Spleen (tissue), 11 donors: Measurements from ENCODE around the gene LRRC4C. TPM values are rescaled to one million over a fixed set of nuclear protein-coding genes. Genes with fewer than 3 reads are reported as not detected.
A peak's percentile ranks its signal among the peaks of the same experiment; 100 is the strongest.

Experiments used
- DNase-seq: peaks from one replicate; pipeline ENCODE4 v3.0.0-alpha.2; 2020
- H3K27ac ChIP-seq, 8 donors: fragments of 200-600 bp; sonication (generic) in 7 of 8; 1 replicate in 4 of 8; 2 replicates in 4 of 8; pipeline versions ENCODE4 v1.5.0 to v1.8.0; 2016 to 2021; ENCODE audit warnings: inconsistent platforms in 4 of 8, mild to moderate bottlenecking in 4 of 8, moderate library complexity in 1 of 8
- H3K27me3 ChIP-seq, 7 donors: fragments of 200-600 bp; sonication (generic) in 6 of 7; replicated peaks in 1 of 7; 1 replicate in 4 of 7; 2 replicates in 3 of 7; pipeline versions ENCODE4 v1.5.0 to v1.8.0; 2016 to 2021; ENCODE audit warnings: inconsistent platforms in 3 of 7, mild to moderate bottlenecking in 1 of 7
- H3K36me3 ChIP-seq, 6 donors: fragments of 200-600 bp; sonication (generic) in 5 of 6; 1 replicate in 4 of 6; 2 replicates in 2 of 6; pipeline versions ENCODE4 v1.5.0 to v1.8.0; 2016 to 2021; ENCODE audit warnings: inconsistent platforms in 2 of 6
- H3K4me1 ChIP-seq, 6 donors: fragments of 200-600 bp; sonication (generic) in 5 of 6; 1 replicate in 3 of 6; 2 replicates in 3 of 6; pipeline versions ENCODE4 v1.5.0 to v1.8.0; 2016 to 2021; ENCODE audit warnings: inconsistent platforms in 3 of 6
- H3K4me3 ChIP-seq, 8 donors: fragments of 200-600 bp; sonication (generic) in 7 of 8; 1 replicate in 4 of 8; 2 replicates in 4 of 8; pipeline versions ENCODE4 v1.5.0 to v1.8.0; 2016 to 2021; ENCODE audit warnings: inconsistent platforms in 4 of 8, mild to moderate bottlenecking in 4 of 8, moderate library complexity in 2 of 8
- H3K9me3 ChIP-seq, 8 donors: fragments of 200-600 bp; sonication (generic) in 7 of 8; 1 replicate in 4 of 8; 2 replicates in 4 of 8; pipeline versions ENCODE4 v1.5.0 to v1.8.0; 2016 to 2021; ENCODE audit warnings: inconsistent platforms in 4 of 8
- POLR2A ChIP-seq, 3 donors: fragments of 450-650 bp; IDR thresholded peaks; one replicate each; pipeline ENCODE4 v1.5.1; 2017; ENCODE audit warnings: antibody characterized with exemption in 3 of 3, mild to moderate bottlenecking in 1 of 3
- POLR2AphosphoS5 ChIP-seq, 3 donors: sonication (generic); formaldehyde crosslinking; IDR thresholded peaks; one replicate each; pipeline ENCODE4 v1.5.1; 2017; ENCODE audit warnings: antibody characterized with exemption in 3 of 3
- WGBS, 5 donors: extraction: QIAGEN DNeasy Blood & Tissue Kit in 3 of 5; methylation state at CpG; one replicate each; pipeline versions ENCODE4 v1.1.5 to v1.1.7; 2013 to 2018; 5-methylcytosine and 5-hydroxymethylcytosine counted together
- intact Hi-C: fragments of 100-400 bp; cut with DNase I; formaldehyde crosslinking; loops from one replicate; pipeline ENCODE4 v1.15.0; 2023; ENCODE audit warnings: low total_unique reads
- polyA plus RNA-seq, 3 donors: library from polyadenylated mRNA; stranded (reverse); fragments of 200-250 nt; gene quantifications; one replicate each; pipeline ENCODE4 v1.2.1, GENCODE V29; 2013
- total RNA-seq, 7 donors: library from RNA; depleted of rRNA in 3 of 7; stranded (reverse); fragments of >200 nt in 3 of 7; fragmentation: NEBNext Ultra II Directional in 4 of 7; extraction: Animal tissue kit (Norgen Biotek cat#: 25700) in 4 of 7; gene quantifications; one replicate each; pipeline versions ENCODE4 v1.1.0 to v1.2.1, GENCODE V29; 2016 to 2021
- TF ChIP-seq, protein P1 (sequence below), 11 experiments: fragments of 200-600 bp in 7 of 11; fragments of 450-650 bp in 4 of 11; sonication (generic) in 4 of 11; IDR thresholded peaks in 8 of 11; conservative IDR thresholded peaks in 3 of 11; 1 replicate in 7 of 11; 2 replicates in 4 of 11; pipeline versions ENCODE4 v1.4.0 to v1.8.0; 2016 to 2021; ENCODE audit warnings: antibody characterized with exemption in 11 of 11, inconsistent platforms in 4 of 11, mild to moderate bottlenecking in 1 of 11
- donor health status: healthy with polysubstance abuse.
- donor health status: DM: no; HTN: no; CAD: no; lungs with moderate emphysema.
- donor health status: DM: no; HTN: no; CAD: no.
- donor health status: Bipolar disorder and iron deficiency.
- donor health status: healthy.
- donor health status: DM: no; HTN: no; CAD: no.
- donor health status: DM: yes; HTN: yes; CAD: no.

LRRC4C gene
- total and polyA plus RNA-seq, 10 donors = 0.15 to 8.9 (median 1.9) TPM

DNA sequence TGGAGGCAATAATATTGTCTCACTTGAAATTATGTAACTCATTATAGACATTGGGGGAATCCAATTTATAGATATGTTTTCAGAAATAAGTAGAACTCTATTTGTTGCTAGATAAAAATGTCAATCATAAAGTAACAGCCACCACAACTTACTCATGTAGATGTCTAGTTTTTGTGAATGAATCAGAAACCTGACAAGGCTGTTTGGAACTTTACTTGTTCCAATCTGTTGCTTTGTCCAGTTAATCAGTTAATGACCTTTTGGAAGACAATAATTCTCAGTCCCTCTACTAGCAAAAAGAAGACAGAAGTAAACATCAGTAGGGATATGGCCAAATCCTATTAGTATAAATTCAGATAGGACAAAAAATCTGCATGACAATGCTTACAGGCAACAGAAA lies 1143.3 kb downstream of the LRRC4C start:
- Histone ChIP-seq H3K36me3 (no peaks in the 10 kb centered on the region), H3K9me3 (peaks cover 0 to 4% (median 0%) of the 10 kb centered on the region in 8 donors), H3K27me3 (no peaks in the 10 kb centered on the region), H3K4me1 (no peaks in the 10 kb centered on the region), H3K27ac (no peak overlapping the region), H3K4me3 (no peak overlapping the region)
- no peak for DNase-seq
- no peak for TF ChIP-seq POLR2AphosphoS5 (IDR thresholded peaks at IDR 0.05)
- TF ChIP-seq, protein P1, sequence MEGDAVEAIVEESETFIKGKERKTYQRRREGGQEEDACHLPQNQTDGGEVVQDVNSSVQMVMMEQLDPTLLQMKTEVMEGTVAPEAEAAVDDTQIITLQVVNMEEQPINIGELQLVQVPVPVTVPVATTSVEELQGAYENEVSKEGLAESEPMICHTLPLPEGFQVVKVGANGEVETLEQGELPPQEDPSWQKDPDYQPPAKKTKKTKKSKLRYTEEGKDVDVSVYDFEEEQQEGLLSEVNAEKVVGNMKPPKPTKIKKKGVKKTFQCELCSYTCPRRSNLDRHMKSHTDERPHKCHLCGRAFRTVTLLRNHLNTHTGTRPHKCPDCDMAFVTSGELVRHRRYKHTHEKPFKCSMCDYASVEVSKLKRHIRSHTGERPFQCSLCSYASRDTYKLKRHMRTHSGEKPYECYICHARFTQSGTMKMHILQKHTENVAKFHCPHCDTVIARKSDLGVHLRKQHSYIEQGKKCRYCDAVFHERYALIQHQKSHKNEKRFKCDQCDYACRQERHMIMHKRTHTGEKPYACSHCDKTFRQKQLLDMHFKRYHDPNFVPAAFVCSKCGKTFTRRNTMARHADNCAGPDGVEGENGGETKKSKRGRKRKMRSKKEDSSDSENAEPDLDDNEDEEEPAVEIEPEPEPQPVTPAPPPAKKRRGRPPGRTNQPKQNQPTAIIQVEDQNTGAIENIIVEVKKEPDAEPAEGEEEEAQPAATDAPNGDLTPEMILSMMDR (IDR thresholded peaks at IDR 0.05 in 8 of 11, conservative IDR thresholded peaks at IDR 0.05 in 3 of 11) = no peak
- no peak for TF ChIP-seq POLR2A (IDR thresholded peaks at IDR 0.05)
- intact Hi-C loops = no loop called here

DNA sequence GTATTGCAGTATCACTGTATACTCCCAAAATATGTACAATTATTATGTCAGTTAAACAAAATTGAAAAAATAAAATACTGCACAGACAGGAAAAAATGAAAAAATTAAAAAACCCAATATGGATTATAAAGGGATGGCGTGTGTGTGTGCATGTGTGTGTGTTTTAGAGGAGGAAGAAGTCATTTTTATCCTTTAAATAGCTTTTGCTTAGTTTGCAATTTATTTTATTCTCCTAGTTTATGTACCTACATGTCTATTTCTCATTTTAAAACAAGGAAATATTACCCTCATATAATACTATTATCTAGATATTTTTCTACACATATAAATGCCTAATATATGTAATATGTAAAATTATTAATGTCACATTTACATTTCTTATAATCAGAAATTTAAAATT lies 1144.3 kb downstream of the LRRC4C start:
- H3K27me3 ChIP-seq = no peaks in the 10 kb centered on the region
- intact Hi-C loops = no loop called here

GRCh38 chr11:40314327-40314726 lies 1145.1 kb downstream of the LRRC4C start:
- H3K27me3 ChIP-seq = no peaks in the 10 kb centered on the region

More for the DNA sequence above, 1144.3 kb downstream of the LRRC4C start:
- no peak for DNase-seq
- no peaks in the 10 kb centered on the region for H3K4me1 ChIP-seq
- no peak overlapping the region for H3K27ac ChIP-seq
- no peak for TF ChIP-seq POLR2AphosphoS5 (IDR thresholded peaks at IDR 0.05)
- TF ChIP-seq POLR2A (IDR thresholded peaks at IDR 0.05) = no peak
- TF ChIP-seq, protein P1 (IDR thresholded peaks at IDR 0.05 in 8 of 11, conservative IDR thresholded peaks at IDR 0.05 in 3 of 11) = no peak
- H3K9me3 ChIP-seq = peaks cover 0 to 1% (median 0%) of the 10 kb centered on the region in 8 donors
- H3K36me3 ChIP-seq = no peaks in the 10 kb centered on the region
- WGBS, 5 donors = 46 to 76% (median 64%) methylated on average over 1 of the region's 1 CpG
- no peak overlapping the region for H3K4me3 ChIP-seq

GRCh38 chr11:40306938-40307548 lies 1152.4 kb downstream of the LRRC4C start:
- H3K4me3 ChIP-seq = no peak overlapping the region
- DNase-seq = no peak
- H3K4me1 ChIP-seq = no peaks in the 10 kb centered on the region
- TF ChIP-seq POLR2AphosphoS5 (IDR thresholded peaks at IDR 0.05) = no peak
- TF ChIP-seq, protein P1 (IDR thresholded peaks at IDR 0.05 in 8 of 11, conservative IDR thresholded peaks at IDR 0.05 in 3 of 11) = peak in 5 of 11 experiments; percentile 16 to 47 (median 39)
- no peaks in the 10 kb centered on the region for H3K36me3 ChIP-seq
- no peaks in the 10 kb centered on the region for H3K9me3 ChIP-seq
- H3K27ac ChIP-seq = no peak overlapping the region
- intact Hi-C loops = no loop called here
- H3K27me3 ChIP-seq = no peaks in the 10 kb centered on the region
- WGBS, 5 donors = 4 to 15% (median 12%) methylated on average over 1 of the region's 1 CpG

More at GRCh38 chr11:40314327-40314726, 1145.1 kb downstream of the LRRC4C start:
- Histone ChIP-seq H3K9me3 (no peaks in the 10 kb centered on the region), H3K36me3 (no peaks in the 10 kb centered on the region), H3K4me1 (no peaks in the 10 kb centered on the region), H3K4me3 (no peak overlapping the region), H3K27ac (no peak overlapping the region)
- TF ChIP-seq POLR2A (IDR thresholded peaks at IDR 0.05) (no peak), POLR2AphosphoS5 (IDR thresholded peaks at IDR 0.05) (no peak)
- TF ChIP-seq, protein P1 (IDR thresholded peaks at IDR 0.05 in 8 of 11, conservative IDR thresholded peaks at IDR 0.05 in 3 of 11) = no peak
- WGBS, 5 donors = 27 to 49% (median 35%) methylated on average over 2 of the region's 2 CpGs
- DNase-seq = no peak
- intact Hi-C loops = no loop called here
